ENCODE data around the gene LBHD1. TPM values are rescaled to one million over a fixed set of nuclear protein-coding genes. Genes with fewer than 3 reads are reported as not detected.
A peak's percentile ranks its signal among the peaks of the same experiment; 100 is the strongest.

The LBHD1 gene
- total and polyA plus RNA-seq, 2 of the 13 experiments (the other 11 are each of a cell fraction or from before 2014, with no cell fraction given) = 3.2 to 3.7 TPM

DNA sequence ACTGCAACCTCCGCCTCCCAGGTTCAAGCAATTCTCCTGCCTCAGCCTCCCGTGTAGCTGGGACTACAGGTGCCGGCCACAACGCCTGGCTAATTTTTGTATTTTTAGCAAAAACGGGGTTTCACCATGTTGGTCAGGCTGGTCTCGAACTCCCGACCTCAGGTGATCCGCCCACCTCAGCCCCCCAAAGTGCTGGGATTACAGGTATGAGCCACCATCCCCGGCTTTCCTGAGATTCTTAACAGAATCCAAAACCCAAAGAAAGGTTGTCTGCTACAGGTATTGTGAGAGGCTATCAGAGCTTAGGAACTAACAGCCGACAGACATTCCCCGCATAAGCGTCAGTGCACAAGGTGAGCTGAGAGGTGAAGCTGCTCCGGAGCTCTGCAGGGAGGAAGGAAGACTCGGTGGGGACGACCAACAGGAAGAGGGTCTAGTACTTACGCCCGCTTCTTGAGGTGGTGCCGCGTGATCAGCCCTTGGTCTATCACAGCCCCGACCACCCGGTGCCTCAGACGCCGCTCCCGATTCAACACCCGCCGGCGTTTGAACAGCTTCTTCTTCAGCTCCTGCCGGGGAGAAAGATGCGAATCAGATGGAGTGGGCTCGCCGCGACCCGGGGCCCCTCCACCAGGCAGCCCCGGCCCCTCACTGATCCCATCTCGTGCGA lies 7.5 kb downstream of the LBHD1 start:
- in situ Hi-C loops (cut with HindIII; ENCODE audit: extremely low pct_ligation_motif_present, low pct_unique_long_range_greater_than_20kb) (no loop called here), intact Hi-C loops (cut with micrococcal nuclease; ENCODE audit: unreplicated experiment) (no loop called here)
- CTCF ChIA-PET (ENCODE audit: low intra/inter-chr PET ratio, low total read pairs) = no interaction called here
- DNase-seq (ENCODE audit: low spot score) (peak; percentile 64), ATAC-seq (peak; percentile 62), FAIRE-seq (no peak)
- Histone ChIP-seq H3K79me2 (ENCODE audit: insufficient read depth, low read length) (peaks cover 35% of the 10 kb centered on the region), H3K9ac (ENCODE audit: insufficient read depth, low read depth, low read length) (peak overlapping the region; percentile 91), H3K27me3 (ENCODE audit: control insufficient read depth in 1 of 2, insufficient read depth in 2 of 2, low read length in 2 of 2) (no peaks in the 10 kb centered on the region; a peak in 1 of 5 replicates), H3K4me3 (replicated peaks in 1 of 3; ENCODE audit: insufficient read depth in 1 of 3, low read depth in 2 of 3, low read length in 3 of 3) (peak overlapping the region; percentile 69 to 97 (median 91)), H3K27ac (ENCODE audit: extremely low read length, insufficient read depth, low read length) (peak overlapping the region; percentile 84), H3K36me3 (replicated peaks in 1 of 2; ENCODE audit: control insufficient read depth in 1 of 2, insufficient read depth in 2 of 2, low read length in 2 of 2) (peaks cover 0 to 15% of the 10 kb centered on the region in 2 experiments; a peak in 2 of 5 replicates), H3K4me1 (ENCODE audit: insufficient read depth, low read length) (peaks cover 41% of the 10 kb centered on the region), H3K9me3 (ENCODE audit: low read length) (no peaks in the 10 kb centered on the region), H4K20me1 (ENCODE audit: insufficient read depth, low read length) (no peaks in the 10 kb centered on the region; the same call in none of the 2 replicates), H2AFZ (ENCODE audit: low read length) (no peak overlapping the region), H3K4me2 (ENCODE audit: low read depth, low read length) (peak overlapping the region; percentile 52)
- TSS peak; percentile 73 for BruUV-seq (replicated peaks)
- POLR2A ChIA-PET = interaction anchor here (0.7 to 4.5 kb wide), 40 partner anchors 10 to 271 kb away, joined by 3 to 186 read pairs (median 10); partner anchors contain the start of genes AHNAK, B3GAT3, EEF1G and GANAB
- 6% methylated on average over 8 of the region's 36 CpGs for WGBS (ENCODE audit: low lambda C conversion rate)
- 0 out of 2 replicates have a peak, but pooled peaks have one; percentile 27 for TF ChIP-seq ZNF790 (CRISPR knock-in tag; IDR thresholded peaks at IDR 0.05; ENCODE audit: borderline replicate concordance)
- no peak for TF ChIP-seq IKZF4 (CRISPR knock-in tag; IDR thresholded peaks at IDR 0.05; ENCODE audit: borderline replicate concordance, low read depth, not compliant biosample characterization)
- no peak for TF ChIP-seq ZNF878 (CRISPR knock-in tag; IDR thresholded peaks at IDR 0.05)
- TF ChIP-seq, protein P1, sequence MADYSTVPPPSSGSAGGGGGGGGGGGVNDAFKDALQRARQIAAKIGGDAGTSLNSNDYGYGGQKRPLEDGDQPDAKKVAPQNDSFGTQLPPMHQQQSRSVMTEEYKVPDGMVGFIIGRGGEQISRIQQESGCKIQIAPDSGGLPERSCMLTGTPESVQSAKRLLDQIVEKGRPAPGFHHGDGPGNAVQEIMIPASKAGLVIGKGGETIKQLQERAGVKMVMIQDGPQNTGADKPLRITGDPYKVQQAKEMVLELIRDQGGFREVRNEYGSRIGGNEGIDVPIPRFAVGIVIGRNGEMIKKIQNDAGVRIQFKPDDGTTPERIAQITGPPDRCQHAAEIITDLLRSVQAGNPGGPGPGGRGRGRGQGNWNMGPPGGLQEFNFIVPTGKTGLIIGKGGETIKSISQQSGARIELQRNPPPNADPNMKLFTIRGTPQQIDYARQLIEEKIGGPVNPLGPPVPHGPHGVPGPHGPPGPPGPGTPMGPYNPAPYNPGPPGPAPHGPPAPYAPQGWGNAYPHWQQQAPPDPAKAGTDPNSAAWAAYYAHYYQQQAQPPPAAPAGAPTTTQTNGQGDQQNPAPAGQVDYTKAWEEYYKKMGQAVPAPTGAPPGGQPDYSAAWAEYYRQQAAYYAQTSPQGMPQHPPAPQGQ (CRISPR knock-in tag; IDR thresholded peaks at IDR 0.05; ENCODE audit: borderline replicate concordance) = no peak
- TF ChIP-seq CBX1 (IDR thresholded peaks at IDR 0.05; ENCODE audit: low read depth) = no peak
- 0 out of 2 replicates have a peak, but pooled peaks have one; percentile 19 for TF ChIP-seq ZNF296 (CRISPR knock-in tag; conservative IDR thresholded peaks at IDR 0.05)
- TF ChIP-seq, protein P2, sequence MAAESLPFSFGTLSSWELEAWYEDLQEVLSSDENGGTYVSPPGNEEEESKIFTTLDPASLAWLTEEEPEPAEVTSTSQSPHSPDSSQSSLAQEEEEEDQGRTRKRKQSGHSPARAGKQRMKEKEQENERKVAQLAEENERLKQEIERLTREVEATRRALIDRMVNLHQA (CRISPR knock-in tag; IDR thresholded peaks at IDR 0.05) = no peak
- TF ChIP-seq, protein P3, sequence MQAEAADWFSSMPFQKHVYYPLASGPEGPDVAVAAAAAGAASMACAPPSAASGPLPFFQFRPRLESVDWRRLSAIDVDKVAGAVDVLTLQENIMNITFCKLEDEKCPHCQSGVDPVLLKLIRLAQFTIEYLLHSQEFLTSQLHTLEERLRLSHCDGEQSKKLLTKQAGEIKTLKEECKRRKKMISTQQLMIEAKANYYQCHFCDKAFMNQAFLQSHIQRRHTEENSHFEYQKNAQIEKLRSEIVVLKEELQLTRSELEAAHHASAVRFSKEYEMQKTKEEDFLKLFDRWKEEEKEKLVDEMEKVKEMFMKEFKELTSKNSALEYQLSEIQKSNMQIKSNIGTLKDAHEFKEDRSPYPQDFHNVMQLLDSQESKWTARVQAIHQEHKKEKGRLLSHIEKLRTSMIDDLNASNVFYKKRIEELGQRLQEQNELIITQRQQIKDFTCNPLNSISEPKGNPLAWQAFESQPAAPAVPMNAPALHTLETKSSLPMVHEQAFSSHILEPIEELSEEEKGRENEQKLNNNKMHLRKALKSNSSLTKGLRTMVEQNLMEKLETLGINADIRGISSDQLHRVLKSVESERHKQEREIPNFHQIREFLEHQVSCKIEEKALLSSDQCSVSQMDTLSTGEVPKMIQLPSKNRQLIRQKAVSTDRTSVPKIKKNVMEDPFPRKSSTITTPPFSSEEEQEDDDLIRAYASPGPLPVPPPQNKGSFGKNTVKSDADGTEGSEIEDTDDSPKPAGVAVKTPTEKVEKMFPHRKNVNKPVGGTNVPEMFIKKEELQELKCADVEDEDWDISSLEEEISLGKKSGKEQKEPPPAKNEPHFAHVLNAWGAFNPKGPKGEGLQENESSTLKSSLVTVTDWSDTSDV (CRISPR knock-in tag; IDR thresholded peaks at IDR 0.05) = no peak; the same call in 1 of the 2 replicates
- TF ChIP-seq LCORL (IDR thresholded peaks at IDR 0.05) = no peak
- TF ChIP-seq LCORL (CRISPR knock-in tag; IDR thresholded peaks at IDR 0.05) = 0 out of 2 replicates have a peak, but pooled peaks have one; percentile 19
- peak; percentile 68 for TF ChIP-seq ZNF263 (CRISPR knock-in tag; IDR thresholded peaks at IDR 0.05)
- TF ChIP-seq TCF7L2 (IDR thresholded peaks at IDR 0.05; ENCODE audit: low read depth, low read length) = no peak
- TF ChIP-seq, protein P4, sequence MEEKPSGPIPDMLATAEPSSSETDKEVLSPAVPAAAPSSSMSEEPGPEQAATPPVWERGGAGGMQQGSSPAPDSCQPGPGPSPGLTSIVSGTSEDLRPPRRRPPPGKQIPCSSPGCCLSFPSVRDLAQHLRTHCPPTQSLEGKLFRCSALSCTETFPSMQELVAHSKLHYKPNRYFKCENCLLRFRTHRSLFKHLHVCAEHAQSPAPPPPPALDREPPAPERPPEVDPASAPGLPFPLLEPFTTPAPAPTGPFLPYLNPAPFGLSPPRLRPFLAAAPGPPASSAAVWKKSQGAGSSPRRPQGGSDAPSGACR (CRISPR knock-in tag; IDR thresholded peaks at IDR 0.05) = no peak
- no peak for TF ChIP-seq NFE2 (CRISPR knock-in tag; IDR thresholded peaks at IDR 0.05)
- TF ChIP-seq, protein P5, sequence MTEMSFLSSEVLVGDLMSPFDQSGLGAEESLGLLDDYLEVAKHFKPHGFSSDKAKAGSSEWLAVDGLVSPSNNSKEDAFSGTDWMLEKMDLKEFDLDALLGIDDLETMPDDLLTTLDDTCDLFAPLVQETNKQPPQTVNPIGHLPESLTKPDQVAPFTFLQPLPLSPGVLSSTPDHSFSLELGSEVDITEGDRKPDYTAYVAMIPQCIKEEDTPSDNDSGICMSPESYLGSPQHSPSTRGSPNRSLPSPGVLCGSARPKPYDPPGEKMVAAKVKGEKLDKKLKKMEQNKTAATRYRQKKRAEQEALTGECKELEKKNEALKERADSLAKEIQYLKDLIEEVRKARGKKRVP (CRISPR knock-in tag; IDR thresholded peaks at IDR 0.05) = 0 out of 4 replicates have a peak, but pooled peaks of 1 of the 2 experiments have one; percentile 2
- TF ChIP-seq ZBTB7A (CRISPR knock-in tag; IDR thresholded peaks at IDR 0.05) = no peak

All from HepG2 (cell line).